Mesenteric fat pad (tissue), 1 donor: ENCODE data around the gene HTR3E. TPM values are rescaled to one million over a fixed set of nuclear protein-coding genes. Genes with fewer than 3 reads are reported as not detected.
A peak's percentile ranks its signal among the peaks of the same experiment; 100 is the strongest.

ENCODE experiments used
- DNase-seq: peaks from one replicate; pipeline ENCODE4 v3.0.0-alpha.2; 2020; ENCODE audit warnings: low spot score
- total RNA-seq: library from RNA; stranded (reverse); fragmentation: NEBNext Ultra II Directional; extraction: Animal tissue kit (Norgen Biotek cat#: 25700); gene quantifications from one replicate; pipeline ENCODE4 v1.2.1, GENCODE V29; 2021
- donor health status: DM: yes; HTN: yes; CAD: no.

HTR3E gene
- total RNA-seq, 1 donor from 2014 or later = not detected

DNA sequence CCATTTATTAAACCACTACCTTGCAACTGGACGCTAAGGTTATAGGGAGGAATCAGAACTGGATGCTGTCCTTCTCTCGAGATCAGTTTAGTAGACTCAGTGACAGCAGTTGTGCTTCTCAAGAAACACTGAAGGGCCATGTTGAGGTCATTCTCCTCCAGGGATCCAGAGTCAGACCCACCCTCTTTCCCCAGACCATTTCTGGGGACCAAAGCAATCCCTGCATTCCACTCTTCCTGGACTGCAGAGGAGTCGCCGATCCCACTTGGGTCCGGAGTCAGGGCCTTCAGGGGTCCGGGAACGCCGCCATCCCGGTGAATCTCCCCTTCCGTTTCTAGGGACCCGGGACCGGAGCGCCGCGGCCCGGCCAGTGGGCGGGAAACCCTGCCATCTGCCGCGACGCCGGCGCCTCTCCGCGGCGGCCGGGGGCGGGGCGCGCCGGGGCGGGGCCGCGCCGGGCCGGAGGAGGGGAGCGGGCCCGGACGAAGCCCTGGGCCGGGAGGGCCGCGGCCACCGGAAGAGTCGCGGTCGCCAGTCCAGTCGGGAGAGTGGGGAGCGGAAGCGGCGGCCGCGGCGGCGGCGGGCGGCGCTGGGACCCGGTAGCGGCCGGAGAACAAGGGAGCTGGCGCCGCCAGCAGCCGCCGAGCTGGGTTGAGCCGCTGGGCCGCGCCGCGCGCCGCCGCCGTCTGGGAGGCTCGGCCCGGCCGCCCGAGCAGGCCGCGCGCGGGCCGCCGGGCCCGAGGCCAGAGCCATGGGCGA, 58.2 kb downstream of the HTR3E start, which contains the start of gene DVL3:
TSS of gene DVL3 (plus strand) at position 493 of the 759 bp plus-strand sequence. CDS start at position 752, 259 bp downstream.
- peak; percentile 92 for DNase-seq

DNA sequence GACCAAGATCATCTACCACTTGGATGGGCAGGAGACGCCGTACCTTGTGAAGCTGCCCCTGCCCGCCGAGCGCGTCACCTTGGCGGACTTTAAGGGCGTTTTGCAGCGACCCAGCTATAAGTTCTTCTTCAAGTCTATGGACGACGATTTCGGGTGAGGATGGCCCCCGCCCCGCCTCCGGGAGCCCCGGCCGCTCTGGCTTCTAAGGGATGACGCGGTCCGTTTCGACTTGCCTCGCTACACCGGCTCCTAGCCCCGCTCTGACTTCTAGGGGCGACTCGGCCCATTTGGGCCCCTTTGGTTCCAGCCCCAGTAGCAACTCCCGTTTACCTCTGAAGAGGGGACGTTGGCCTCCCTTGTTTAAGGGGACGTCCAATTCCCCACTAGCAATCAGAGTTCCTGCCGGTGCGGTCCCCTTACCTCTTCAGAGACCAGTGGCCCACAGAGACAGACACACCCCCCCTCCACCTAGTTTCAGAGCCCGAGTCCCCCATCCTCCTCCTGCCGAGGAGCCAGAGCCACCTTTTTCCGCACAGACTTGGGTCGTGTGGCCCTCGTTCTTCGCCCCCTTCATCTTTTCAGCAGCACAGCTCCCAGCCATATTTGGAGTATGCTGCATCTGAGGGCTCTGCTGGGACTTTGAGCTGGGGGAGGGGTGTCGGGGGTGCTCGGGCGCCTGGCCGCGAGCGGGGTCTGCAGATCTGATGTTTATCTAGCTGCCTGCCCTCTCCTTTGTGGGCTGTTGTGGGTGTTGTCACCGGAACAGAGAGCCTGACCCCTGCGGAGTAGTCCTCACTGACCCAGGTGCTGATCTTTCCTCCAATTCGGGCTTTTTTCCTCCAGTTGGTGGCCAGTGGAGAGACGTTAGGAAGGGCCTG, 59.0 kb downstream of the HTR3E start:
- DNase-seq = no peak

DNA sequence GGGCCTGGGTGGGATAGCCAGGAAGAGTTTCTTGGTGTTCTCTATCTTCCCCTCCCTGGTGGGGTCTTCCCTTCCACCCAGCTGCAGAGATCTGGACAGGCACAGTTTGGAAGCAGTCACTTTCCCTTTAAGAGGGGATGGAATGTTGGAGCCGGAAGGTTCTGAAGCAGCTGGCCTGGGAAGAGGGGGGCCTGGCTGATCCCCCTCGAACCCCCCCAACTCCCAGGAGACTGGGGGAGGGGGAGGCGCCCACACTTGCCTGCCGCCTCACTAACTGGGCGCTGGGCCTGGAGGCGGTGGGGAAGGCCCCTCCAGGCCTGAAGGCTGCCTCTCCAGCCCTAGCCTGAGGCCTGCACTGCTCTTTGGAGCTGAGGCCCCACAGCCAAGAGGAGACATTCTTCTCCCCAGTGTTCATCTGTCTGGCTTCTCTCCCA, 59.7 kb downstream of the HTR3E start:
- no peak for DNase-seq

Other genes with a start within 250 kb of the HTR3E start
- gene PARL, start 212.2 kb upstream of the HTR3E start, total RNA-seq = 62.5 TPM
- gene ABCC5, start 79.2 kb upstream of the HTR3E start, total RNA-seq = 24.2 TPM
- gene HTR3D, start 65.3 kb upstream of the HTR3E start, total RNA-seq = not detected
- gene HTR3C, start 44.0 kb upstream of the HTR3E start, total RNA-seq = not detected
- gene EIF2B5, start 38.3 kb downstream of the HTR3E start, total RNA-seq = 38.9 TPM
- 68.1 TPM for gene DVL3, start 58.3 kb downstream of the HTR3E start, total RNA-seq
- 389 TPM for gene AP2M1, start 77.8 kb downstream of the HTR3E start, total RNA-seq
- 81.1 TPM for gene ABCF3, start 89.1 kb downstream of the HTR3E start, total RNA-seq
- gene VWA5B2, start 132.5 kb downstream of the HTR3E start, total RNA-seq = not detected
- gene ALG3, start 151.9 kb downstream of the HTR3E start, total RNA-seq = 34.1 TPM
- gene EEF1AKMT4, start 152.6 kb downstream of the HTR3E start, total RNA-seq = 4.0 TPM
- gene CAMK2N2, start 164.5 kb downstream of the HTR3E start, total RNA-seq = not detected
- not detected for gene ECE2, start 179.0 kb downstream of the HTR3E start, total RNA-seq
- gene PSMD2, start 202.2 kb downstream of the HTR3E start, total RNA-seq = 211 TPM
- gene EIF4G1, start 217.5 kb downstream of the HTR3E start, total RNA-seq = 361 TPM
- 24.4 TPM for gene FAM131A, start 240.5 kb downstream of the HTR3E start, total RNA-seq